Suprapubic skin (tissue), 3 donors: ENCODE data around the gene C19orf81.

Experiments
- CTCF ChIP-seq, 2 donors: fragments of 200-600 bp in 1 of 2; fragments of 450-650 bp in 1 of 2; sonication (generic) in 1 of 2; IDR thresholded peaks; one replicate each; pipeline ENCODE4 v1.5.1; 2016 to 2019; ENCODE audit warnings: antibody characterized with exemption in 2 of 2, mild to moderate bottlenecking in 1 of 2, moderate library complexity in 1 of 2
- POLR2A ChIP-seq, 2 donors: fragments of 450-650 bp; IDR thresholded peaks; one replicate each; pipeline ENCODE4 v1.6.1; 2017; ENCODE audit warnings: antibody characterized with exemption in 2 of 2, mild to moderate bottlenecking in 2 of 2, moderate library complexity in 2 of 2

GRCh38 chr19:50676625-50677197, 27.5 kb downstream of the C19orf81 start:
- TF ChIP-seq CTCF (IDR thresholded peaks at IDR 0.05) (no peak), POLR2A (IDR thresholded peaks at IDR 0.05) (no peak)
